Skeletal muscle tissue (tissue), 4 donors: ENCODE measurements around the gene TPPP2. TPM values are rescaled to one million over a fixed set of nuclear protein-coding genes. Genes with fewer than 3 reads are reported as not detected.
A peak's percentile ranks its signal among the peaks of the same experiment; 100 is the strongest.

ENCODE experiments used
- H3K27ac ChIP-seq: one replicate; pipeline ENCODE4 v1.7.0; 2013; ENCODE audit warnings: mild to moderate bottlenecking, low read depth, low read length, inconsistent platforms
- H3K27me3 ChIP-seq, 3 donors: one replicate each; pipeline ENCODE4 v1.7.0; 2013; ENCODE audit warnings: low read length in 3 of 3; ENCODE audit not compliant: control insufficient read depth in 3 of 3, insufficient read depth in 3 of 3
- H3K36me3 ChIP-seq, 3 donors: one replicate each; pipeline ENCODE4 v1.7.0; 2013; ENCODE audit warnings: low read length in 3 of 3; ENCODE audit not compliant: control insufficient read depth in 3 of 3, insufficient read depth in 3 of 3
- H3K4me1 ChIP-seq, 3 donors: one replicate each; pipeline ENCODE4 v1.7.0; 2013; ENCODE audit warnings: low read length in 3 of 3, mild to moderate bottlenecking in 3 of 3; ENCODE audit not compliant: control insufficient read depth in 3 of 3, insufficient read depth in 3 of 3
- H3K4me3 ChIP-seq, 3 donors: one replicate each; pipeline ENCODE4 v1.7.0; 2013; ENCODE audit warnings: low read length in 3 of 3
- H3K9ac ChIP-seq, 3 donors: one replicate each; pipeline ENCODE4 v1.7.0; 2013; ENCODE audit warnings: low read length in 3 of 3, mild to moderate bottlenecking in 3 of 3, moderate library complexity in 2 of 3, low read depth in 1 of 3
- H3K9me3 ChIP-seq, 3 donors: one replicate each; pipeline ENCODE4 v1.7.0; 2013; ENCODE audit warnings: low read length in 3 of 3; ENCODE audit not compliant: control insufficient read depth in 3 of 3
- total RNA-seq: library from RNA; depleted of rRNA; stranded (reverse); fragments of >200 nt; gene quantifications from one replicate; pipeline ENCODE4 v1.2.3, GENCODE V29; 2014
- donor health status: Osteomylitis.

The TPPP2 gene
- total RNA-seq, 1 donor from 2014 or later = not detected

DNA sequence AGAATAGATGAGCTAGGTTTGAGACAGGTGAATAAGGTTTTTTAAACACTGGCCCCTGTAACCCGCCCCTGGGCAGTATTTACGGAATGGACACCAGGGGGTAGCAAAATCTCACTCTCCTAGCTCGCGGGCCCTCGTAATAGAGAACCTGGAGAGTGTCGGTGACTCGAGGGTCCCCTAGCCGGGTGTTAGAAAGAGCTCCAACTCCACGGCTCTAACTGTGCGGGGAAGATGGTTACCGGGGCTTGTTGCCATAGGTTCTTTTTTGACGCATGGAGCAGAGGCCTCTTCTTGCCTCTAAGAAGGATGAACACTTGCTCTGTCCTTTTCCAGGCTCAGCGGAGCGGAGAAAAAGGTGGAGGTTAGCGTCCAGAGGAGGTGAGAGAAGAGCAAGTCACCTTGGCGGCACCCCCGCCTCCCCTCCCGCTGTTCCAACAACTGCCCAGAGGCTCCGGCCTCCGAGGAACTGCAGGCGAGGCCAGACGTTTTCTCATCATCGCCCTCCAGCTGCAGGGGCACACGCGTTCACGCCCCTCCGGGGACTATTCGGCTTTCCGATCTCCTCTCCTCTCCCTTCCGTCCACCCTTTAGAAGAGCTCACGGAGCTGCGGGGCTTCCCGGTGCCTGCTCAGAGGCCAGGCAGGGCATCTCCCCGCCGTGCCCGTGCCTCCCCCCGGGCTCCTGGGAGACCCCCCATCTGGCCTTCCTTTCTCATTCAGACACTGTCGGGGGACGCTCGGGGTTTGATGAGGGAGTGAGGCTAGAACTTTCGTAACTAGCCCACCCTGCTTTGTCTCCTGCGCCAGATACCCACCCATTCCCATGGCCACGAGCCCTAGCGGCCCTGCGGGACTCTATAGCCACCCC is 38.7 kb downstream of the TPPP2 start:
- Histone ChIP-seq H3K36me3 (peaks cover 3 to 8% (median 8%) of the 10 kb centered on the region in 3 donors), H3K4me1 (peaks cover 32 to 38% (median 33%) of the 10 kb centered on the region in 3 donors), H3K9ac (peak overlapping the region; percentile 70 to 88 (median 82)), H3K27me3 (no peaks in the 10 kb centered on the region), H3K4me3 (peak overlapping the region; percentile 75 to 91 (median 78)), H3K27ac (peak overlapping the region; percentile 86), H3K9me3 (no peaks in the 10 kb centered on the region)

DNA sequence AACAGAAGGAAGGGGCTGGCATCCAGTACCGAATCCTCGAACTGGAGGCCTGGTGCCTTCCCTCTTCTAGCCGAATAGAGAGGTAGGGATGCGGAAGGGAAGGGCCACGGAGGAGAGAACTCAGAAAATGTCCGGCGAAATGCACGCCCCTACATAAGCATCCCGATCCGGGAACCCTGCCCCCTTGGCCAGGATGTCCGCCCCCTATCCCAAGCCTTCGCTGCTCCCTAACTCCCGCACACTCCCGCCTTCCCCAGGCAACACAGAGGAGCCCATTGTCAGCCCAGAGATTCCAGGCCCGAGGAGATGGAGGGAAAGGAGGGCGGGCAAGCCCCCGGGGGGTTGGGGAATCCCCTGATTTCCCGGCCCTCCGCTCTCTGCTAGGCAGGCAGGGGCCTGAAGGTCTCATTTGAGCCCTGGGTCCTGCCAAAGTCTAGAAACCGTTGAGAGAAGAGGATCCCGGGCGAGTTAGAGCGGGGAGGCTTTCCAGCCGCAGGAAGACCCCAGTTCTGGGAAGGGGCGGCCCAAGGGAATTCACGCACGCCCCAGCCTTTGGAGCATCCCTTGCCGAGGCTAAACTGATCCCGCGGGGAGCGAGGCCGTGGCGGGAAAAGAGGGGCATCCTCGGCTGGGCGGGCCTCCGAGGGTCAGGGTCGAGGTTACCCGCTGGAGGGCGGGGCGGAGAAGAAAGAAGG is 39.5 kb downstream of the TPPP2 start:
- Histone ChIP-seq H3K27me3 (no peaks in the 10 kb centered on the region), H3K9ac (peak overlapping the region; percentile 70 to 88 (median 82))

DNA sequence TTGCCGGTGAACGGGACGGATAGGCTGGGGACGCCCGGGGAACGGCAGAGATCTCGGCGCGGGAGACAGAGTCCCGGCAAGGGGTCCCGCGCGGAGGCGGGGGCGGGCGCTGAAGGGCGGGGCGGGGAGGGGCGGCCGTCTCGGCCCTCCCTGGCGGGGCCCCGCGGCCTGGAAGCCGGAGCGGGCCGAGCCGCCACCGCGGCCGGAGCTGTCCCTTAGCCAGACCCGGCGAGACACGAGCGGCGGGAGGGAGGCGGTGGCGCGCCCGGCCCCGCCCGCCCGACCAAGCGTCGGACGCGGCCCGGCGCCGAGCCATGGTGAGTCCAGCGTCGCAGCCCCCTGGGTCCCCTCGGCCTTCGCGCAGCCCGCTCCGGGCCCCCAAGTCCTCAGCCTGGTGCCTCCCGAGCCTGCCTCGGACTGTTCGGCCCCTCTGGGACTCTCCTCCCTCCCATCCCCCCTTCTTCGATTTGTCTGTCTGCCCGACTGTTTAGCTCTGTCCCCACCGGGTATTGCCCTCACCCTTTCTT is 40.1 kb downstream of the TPPP2 start, which contains the start of gene ARHGEF40:
TSS of gene ARHGEF40 (plus strand) at position 222 of the 527 bp plus-strand sequence. CDS start at position 315, 93 bp downstream.
- Histone ChIP-seq H3K27ac (peak within 1 kb of the TSS; percentile 89), H3K36me3 (peaks cover 7 to 16% (median 14%) of the 10 kb centered on the region in 3 donors), H3K4me1 (peaks cover 32 to 41% (median 33%) of the 10 kb centered on the region in 3 donors), H3K4me3 (peak within 1 kb of the TSS; percentile 90 to 94 (median 91)), H3K27me3 (no peaks in the 10 kb centered on the region), H3K9ac (peak within 1 kb of the TSS; percentile 88 to 89 (median 89)), H3K9me3 (no peaks in the 10 kb centered on the region)

More for the DNA sequence above, 39.5 kb downstream of the TPPP2 start:
- H3K27ac ChIP-seq = peak overlapping the region; percentile 86
- H3K4me1 ChIP-seq = peaks cover 32 to 41% (median 33%) of the 10 kb centered on the region in 3 donors
- peaks cover 3 to 11% (median 11%) of the 10 kb centered on the region in 3 donors for H3K36me3 ChIP-seq
- no peaks in the 10 kb centered on the region for H3K9me3 ChIP-seq
- peak overlapping the region; percentile 75 to 91 (median 78) for H3K4me3 ChIP-seq

DNA sequence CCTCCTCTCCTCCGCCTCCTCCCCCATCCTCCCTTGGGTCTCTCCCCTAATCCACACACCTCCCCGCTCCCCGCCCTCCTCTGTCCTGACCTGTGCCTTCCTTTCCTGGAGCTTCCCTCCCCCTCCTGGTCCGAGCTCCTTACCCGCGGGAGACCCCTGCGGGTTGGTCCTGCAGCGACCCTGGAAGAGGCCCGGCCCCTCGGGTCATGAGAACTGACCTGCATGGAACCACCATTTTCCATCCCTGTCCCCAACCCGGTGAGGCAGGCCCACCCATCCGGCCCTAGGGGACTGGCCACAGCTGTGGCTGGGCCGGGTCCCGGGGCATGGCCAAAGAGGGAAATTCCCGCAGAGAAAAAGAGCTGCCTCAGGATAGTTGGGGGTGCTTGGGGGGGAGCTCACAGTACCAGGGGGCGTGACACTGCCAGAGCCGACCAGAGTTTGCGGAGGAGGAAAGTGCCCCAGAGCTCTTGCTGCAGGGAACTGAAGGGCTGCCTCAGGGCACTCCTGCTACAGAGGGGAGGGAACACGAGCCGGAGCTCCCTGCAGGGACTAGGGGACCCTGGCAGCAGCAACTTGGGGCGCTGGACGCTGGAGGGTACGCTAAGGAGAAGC is 40.7 kb downstream of the TPPP2 start:
- peaks cover 32 to 41% (median 33%) of the 10 kb centered on the region in 3 donors for H3K4me1 ChIP-seq
- peaks cover 13 to 22% (median 20%) of the 10 kb centered on the region in 3 donors for H3K36me3 ChIP-seq
- no peaks in the 10 kb centered on the region for H3K27me3 ChIP-seq
- H3K27ac ChIP-seq = peak overlapping the region; percentile 89
- peak overlapping the region; percentile 88 to 89 (median 89) for H3K9ac ChIP-seq
- no peaks in the 10 kb centered on the region for H3K9me3 ChIP-seq
- peak overlapping the region; percentile 90 to 94 (median 91) for H3K4me3 ChIP-seq

DNA sequence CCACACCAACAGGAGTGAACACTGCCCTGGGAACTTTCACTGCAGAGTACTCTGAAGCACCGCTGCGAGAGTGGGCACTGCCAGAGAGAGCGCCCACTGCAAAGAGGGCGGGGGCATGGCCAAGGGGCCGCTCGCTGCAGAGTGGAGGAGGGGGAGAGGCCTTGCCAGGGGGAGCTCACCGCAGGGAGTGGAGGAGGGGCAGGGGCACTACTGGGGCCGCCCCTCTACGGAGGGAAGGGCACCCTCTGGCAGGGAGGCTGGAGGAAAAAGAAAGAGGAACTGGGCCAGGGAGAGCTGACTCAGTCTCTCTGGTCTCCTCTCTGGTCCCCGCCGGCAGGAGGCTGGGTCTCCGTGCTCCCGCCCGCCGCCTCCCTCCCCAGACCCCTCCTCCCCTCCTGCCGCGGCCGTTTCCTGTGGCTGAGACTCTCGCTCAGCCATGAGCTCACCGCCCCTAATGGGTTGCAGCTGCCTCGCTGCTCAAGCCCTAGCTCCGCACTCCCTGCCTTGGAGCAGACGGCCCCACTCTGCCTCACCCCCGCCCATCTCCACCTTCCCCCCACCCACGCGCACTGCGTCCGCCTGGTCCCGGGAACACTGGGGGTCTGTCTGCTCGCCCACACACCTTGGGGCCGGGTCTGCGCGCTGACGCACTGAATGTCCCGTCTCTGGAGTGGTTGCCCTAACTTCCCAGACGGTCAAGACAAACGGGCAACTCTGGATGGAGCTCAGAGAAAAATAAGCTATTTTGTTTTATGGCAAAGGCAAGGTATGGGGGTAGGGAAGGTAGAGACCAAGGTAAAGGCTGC is 41.4 kb downstream of the TPPP2 start:
- no peaks in the 10 kb centered on the region for H3K27me3 ChIP-seq
- peaks cover 20 to 29% (median 26%) of the 10 kb centered on the region in 3 donors for H3K36me3 ChIP-seq
- H3K9ac ChIP-seq = peak overlapping the region; percentile 88 to 89 (median 89)
- peaks cover 32 to 41% (median 33%) of the 10 kb centered on the region in 3 donors for H3K4me1 ChIP-seq
- no peaks in the 10 kb centered on the region for H3K9me3 ChIP-seq
- peak overlapping the region; percentile 90 to 94 (median 91) for H3K4me3 ChIP-seq
- H3K27ac ChIP-seq = peak overlapping the region; percentile 89

DNA sequence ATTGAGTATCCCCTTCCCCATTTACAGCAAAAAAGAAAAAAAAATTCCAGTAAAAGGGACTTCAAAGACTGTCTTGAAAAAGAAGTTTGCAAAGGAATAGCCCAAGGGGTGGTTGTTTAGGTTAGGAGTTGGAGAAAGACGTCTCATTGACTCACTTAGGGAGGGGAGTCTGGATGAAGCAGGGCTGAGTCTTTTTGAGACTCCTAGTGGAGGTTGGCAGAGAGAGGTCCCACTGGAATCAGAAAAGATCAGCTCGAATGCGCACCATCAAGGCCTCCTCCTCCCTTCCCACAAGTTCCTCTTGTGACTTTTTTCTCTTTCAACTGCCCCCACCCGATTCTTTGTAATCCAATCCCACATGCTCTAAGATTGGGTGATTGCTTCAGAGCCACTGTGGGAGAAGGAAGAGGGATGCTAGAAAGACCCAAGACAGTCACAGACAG is 42.0 kb downstream of the TPPP2 start:
- Histone ChIP-seq H3K4me3 (peak overlapping the region; percentile 59 to 91 (median 90)), H3K27ac (peak overlapping the region; percentile 89)

DNA sequence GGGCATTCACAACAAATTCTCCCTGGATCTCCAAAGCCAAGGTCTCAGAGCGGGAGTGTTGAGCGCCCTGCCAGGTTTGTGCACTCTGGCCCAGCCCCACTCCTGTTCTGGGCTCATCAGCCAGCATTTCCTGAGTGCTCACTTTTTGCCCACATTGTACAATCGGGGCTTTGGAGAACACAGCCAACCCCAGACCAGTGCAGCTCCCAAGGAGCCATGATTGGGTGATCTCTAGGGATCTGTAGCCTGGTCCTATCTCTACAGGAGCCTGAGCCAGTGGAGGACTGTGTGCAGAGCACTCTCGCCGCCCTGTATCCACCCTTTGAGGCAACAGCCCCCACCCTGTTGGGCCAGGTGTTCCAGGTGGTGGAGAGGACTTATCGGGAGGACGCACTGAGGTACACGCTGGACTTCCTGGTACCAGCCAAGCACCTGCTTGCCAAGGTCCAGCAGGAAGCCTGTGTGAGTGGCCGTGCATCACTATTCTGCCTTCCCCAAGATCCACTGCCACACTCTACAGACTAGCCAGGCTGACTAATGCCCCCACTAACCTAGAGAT is 42.8 kb downstream of the TPPP2 start:
- Histone ChIP-seq H3K4me1 (peaks cover 32 to 41% (median 33%) of the 10 kb centered on the region in 3 donors), H3K27ac (peak overlapping the region; percentile 89), H3K27me3 (no peaks in the 10 kb centered on the region), H3K9ac (peak overlapping the region in 1 of 3 donors; percentile 36), H3K9me3 (no peaks in the 10 kb centered on the region), H3K4me3 (no peak overlapping the region), H3K36me3 (peaks cover 33 to 39% (median 34%) of the 10 kb centered on the region in 3 donors)

More for the DNA sequence above, 42.0 kb downstream of the TPPP2 start:
- peaks cover 32 to 41% (median 33%) of the 10 kb centered on the region in 3 donors for H3K4me1 ChIP-seq
- H3K9ac ChIP-seq = peak overlapping the region; percentile 59 to 88 (median 65)
- no peaks in the 10 kb centered on the region for H3K27me3 ChIP-seq
- peaks cover 26 to 33% (median 30%) of the 10 kb centered on the region in 3 donors for H3K36me3 ChIP-seq
- H3K9me3 ChIP-seq = no peaks in the 10 kb centered on the region

DNA sequence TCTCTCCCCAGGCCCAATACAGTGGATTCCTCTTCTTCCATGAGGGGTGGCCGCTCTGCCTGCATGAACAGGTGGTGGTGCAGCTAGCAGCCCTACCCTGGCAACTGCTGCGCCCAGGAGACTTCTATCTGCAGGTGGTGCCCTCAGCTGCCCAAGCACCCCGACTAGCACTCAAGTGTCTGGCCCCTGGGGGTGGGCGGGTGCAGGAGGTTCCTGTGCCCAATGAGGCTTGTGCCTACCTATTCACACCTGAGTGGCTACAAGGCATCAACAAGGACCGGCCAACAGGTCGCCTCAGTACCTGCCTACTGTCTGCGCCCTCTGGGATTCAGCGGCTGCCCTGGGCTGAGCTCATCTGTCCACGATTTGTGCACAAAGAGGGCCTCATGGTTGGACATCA is 43.9 kb downstream of the TPPP2 start:
- no peak overlapping the region for H3K27ac ChIP-seq
- H3K9ac ChIP-seq = no peak overlapping the region
- no peaks in the 10 kb centered on the region for H3K9me3 ChIP-seq
- H3K36me3 ChIP-seq = peaks cover 43 to 50% (median 44%) of the 10 kb centered on the region in 3 donors
- no peaks in the 10 kb centered on the region for H3K27me3 ChIP-seq
- H3K4me3 ChIP-seq = no peak overlapping the region
- H3K4me1 ChIP-seq = peaks cover 25 to 37% (median 26%) of the 10 kb centered on the region in 3 donors
